ENCODE measurements around the gene C9orf50.

Gene C9orf50

DNA sequence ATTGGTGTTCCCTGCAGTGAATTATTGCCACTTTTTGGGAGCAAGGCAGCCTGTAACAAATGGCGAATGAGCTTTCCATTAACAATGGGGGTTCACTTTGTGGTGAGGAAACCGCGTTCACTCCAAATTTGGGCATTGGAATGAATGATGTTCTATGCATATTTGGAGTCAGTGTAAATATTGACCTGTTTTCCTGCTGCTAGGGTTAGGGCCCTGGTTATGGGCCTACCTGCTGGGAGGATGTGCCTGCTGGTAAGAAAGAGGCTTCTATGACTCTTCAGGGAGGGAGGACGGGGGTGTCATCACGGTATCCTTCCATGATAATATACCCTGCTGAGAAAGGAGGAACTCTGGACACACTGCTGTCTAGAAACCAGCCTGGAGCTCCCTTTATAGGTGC lies 29.0 kb downstream of the C9orf50 start:
- DNase-seq (ENCODE audit: low spot score): no peak

DNA sequence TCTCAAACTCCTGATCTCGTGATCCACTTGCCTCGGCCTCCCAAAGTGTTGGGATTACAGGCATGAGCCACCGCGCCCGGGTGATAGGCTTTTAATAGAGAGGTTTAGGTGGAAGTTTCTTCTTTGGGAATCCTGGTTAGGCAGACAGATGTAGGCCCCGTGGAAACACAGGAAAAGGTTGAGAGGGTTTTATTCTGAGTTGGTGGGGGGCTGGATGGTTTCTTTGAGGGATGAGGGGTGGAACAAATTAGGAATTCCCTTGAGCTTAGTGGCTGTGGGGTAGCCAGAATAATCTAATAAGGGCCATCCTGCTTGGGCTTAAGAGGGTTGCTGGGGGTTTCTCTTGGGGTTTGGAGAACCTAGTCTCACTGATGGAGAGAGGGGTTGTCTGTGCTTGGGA lies 30.4 kb downstream of the C9orf50 start:
- DNase-seq (ENCODE audit: low spot score): no peak

- DNase-seq (ENCODE audit: low spot score): no peak
Observed at GRCh38 chr9:129587487-129588262, 33.2 kb downstream of the C9orf50 start.

DNA sequence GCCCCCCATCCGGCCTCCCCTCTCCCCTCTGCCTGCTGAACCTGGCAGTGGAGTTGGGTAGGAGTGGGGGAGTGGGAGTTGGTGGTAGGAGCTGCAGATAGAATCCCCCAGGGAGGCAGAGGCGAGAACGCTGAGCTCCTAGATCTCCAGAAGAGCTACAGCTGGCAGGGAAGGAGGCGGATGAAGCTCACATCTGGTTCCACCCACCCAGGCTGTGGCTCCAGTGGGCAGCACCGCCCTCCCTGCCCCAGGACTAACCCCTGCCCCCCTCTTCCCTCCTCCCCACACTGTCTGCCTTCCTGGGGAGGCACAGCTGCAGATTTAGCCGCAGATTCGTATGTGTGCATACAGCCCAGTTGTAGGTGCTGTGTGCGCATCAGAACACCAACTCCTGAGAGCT lies 34.2 kb downstream of the C9orf50 start:
- no peak for DNase-seq (ENCODE audit: low spot score)

GRCh38 chr9:129586245-129586644 lies 34.7 kb downstream of the C9orf50 start:
- DNase-seq (ENCODE audit: low spot score): no peak

- no peak for DNase-seq (ENCODE audit: low spot score)
Observed at GRCh38 chr9:129585352-129585751, 35.5 kb downstream of the C9orf50 start.

DNA sequence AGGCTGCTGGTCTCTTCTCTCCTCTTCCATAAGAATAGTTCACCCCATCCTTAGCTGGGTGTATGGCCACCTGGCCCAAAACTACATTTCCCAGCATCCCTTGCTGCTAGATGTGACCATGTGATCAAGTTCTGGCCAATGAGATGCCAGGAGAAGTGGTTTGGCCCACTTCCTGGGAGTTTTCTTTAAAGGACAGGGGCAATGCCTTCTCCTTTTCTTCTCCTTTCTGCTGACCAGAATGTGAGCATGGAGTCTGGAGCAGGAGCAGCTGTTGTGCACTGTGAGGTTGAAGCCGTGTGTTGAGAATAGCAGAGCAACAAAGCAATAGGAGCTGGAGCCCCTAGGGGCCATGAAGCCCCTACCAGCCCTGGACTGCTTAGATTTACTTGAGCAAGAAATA lies 36.8 kb downstream of the C9orf50 start:
- DNase-seq (ENCODE audit: low spot score): peak; percentile 83

GRCh38 chr9:129583308-129584038 lies 37.4 kb downstream of the C9orf50 start:
- no peak for DNase-seq (ENCODE audit: low spot score)

GRCh38 chr9:129582855-129583254 lies 38.0 kb downstream of the C9orf50 start:
- DNase-seq (ENCODE audit: low spot score): no peak

GRCh38 chr9:129581505-129582189 lies 39.3 kb downstream of the C9orf50 start:
- no peak for DNase-seq (ENCODE audit: low spot score)

- no peak for DNase-seq (ENCODE audit: low spot score)
Observed at GRCh38 chr9:129580211-129580915, 40.5 kb downstream of the C9orf50 start.

DNA sequence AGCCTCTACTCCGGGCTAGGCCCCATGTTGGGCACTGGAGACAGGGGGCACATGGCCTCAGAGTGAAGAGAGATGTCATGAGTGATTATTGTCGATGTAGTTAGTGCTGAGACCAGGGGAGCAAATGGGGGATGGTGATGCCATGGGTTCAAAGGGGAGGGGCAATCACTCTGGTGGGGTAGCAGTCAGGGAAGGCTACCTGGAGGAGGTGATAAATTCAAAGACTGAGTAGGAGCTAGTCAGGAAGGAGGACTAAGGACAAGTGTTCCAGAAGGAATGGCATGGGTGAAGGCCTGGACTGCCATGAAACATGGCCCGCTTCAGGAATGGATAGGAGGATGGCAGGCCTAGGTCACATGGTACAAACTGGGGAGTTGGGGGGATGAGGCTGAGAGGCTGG lies 41.6 kb downstream of the C9orf50 start:
- DNase-seq (ENCODE audit: low spot score): no peak

DNA sequence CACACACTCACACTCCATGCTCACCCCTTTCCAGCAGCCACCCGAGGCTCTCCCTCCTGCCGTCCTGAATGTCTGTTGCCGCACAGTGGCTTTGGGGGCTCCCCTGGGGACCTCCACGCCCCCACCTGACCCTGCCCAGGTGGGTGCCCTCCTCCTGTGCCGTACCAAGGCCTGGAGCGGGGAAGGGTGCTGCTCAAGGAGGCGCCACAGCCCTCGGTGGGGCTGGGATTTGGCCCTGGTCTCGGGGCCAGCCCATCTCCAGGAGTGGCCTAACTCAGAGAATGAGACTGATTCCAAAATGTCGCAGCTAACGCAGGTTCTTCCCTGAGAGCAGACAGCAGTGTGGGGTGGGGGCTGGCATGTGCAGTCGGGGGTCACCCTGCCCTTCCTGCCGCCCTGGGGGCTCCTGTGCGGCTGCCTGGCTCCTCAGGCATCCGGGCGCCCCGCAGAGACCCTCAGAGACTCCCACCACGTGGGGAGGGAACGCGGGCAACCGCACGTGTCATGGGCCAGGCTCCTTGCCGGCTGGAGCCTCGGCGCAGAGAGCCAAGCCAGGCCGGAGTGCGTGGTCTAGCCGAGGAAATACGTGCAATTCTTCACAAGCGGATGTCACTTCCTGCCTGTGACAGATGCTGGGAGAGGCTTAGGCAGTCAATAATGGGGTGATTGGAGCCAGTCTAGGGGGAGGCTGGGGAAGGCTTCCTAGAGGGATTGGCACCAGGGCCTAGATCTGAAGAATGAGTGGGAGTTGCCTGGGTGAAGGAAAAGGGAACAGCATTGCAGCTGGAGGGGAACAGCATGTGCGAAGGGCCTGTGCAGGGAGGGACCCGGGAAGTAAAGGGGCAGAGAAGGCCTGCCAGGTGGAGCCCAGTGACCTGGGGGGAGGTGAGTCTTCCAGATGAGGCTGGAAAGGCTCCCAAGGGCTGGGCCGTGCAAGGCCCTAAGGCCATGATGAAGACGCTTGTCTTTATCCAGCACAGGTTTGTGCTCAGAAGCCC lies 44.1 kb downstream of the C9orf50 start:
- no peak for DNase-seq (ENCODE audit: low spot score)

GRCh38 chr9:129575818-129576217 lies 45.1 kb downstream of the C9orf50 start:
- no peak for DNase-seq (ENCODE audit: low spot score)

- DNase-seq (ENCODE audit: low spot score): no peak
Observed at GRCh38 chr9:129574911-129575585, 45.9 kb downstream of the C9orf50 start.

DNA sequence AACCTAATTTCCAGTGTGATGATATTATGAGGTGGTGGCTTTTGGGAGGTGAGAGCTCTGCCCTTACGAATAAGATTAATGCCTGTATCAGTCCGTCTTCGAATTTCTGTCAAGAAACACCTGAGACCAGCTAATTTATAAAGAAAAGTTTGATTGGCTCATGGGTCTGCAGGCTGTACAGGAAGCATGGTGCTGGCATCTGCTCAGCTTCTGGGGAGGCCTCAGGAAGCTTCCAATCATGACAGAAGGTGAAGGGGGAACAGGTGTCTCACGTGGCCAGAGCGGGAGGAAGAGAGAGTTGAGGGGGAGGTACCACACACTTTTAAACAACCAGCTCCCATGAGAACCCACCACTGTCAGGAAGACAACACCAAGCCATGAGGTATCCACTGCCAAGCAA lies 46.9 kb downstream of the C9orf50 start:
- DNase-seq (ENCODE audit: low spot score): no peak

- DNase-seq (ENCODE audit: low spot score): no peak
Observed at GRCh38 chr9:129572517-129572916, 48.4 kb downstream of the C9orf50 start.

GRCh38 chr9:129572052-129572425 lies 48.9 kb downstream of the C9orf50 start:
- DNase-seq (ENCODE audit: low spot score): no peak

GRCh38 chr9:129571298-129572051 lies 49.4 kb downstream of the C9orf50 start:
- no peak for DNase-seq (ENCODE audit: low spot score)

Data from HuH-7.5 (cell line).